ENCODE measurements around the gene ACSM3.
A peak's percentile ranks its signal among the peaks of the same experiment; 100 is the strongest.
"Not testable (repeated sequence)": the region's sequence is repeated elsewhere in the genome, so short reads cannot be mapped to it uniquely, and the experiment has no call there.

Gene ACSM3

DNA sequence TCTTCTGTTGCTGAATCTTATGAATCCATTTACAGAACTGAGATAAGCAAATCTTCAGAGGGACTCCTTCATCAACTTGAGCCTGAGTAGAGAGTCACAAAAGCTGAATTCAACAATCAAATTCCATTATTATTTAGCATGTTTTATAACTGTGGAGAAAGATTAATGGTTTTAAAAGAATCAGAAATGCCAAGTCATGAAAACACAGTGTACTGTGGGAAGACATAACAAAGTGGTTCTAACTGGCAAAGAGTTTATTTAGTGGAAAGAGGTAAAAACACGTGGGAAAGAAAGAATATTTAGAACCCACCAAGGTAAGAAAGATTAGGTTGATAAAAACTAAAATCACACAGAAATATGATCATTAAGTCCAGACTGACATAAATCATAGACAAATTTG lies 37.5 kb downstream of the ACSM3 start:
- H4K20me1 ChIP-seq (ENCODE audit: insufficient read depth), result no peaks in the 10 kb centered on the region
- no peak overlapping the region for H3K27ac ChIP-seq
- no peaks in the 10 kb centered on the region for H3K4me1 ChIP-seq (ENCODE audit: low read depth, poor library complexity, severe bottlenecking)
- H3K79me2 ChIP-seq (ENCODE audit: insufficient read depth, low read depth), result no peaks in the 10 kb centered on the region
- no peak overlapping the region for H3K4me2 ChIP-seq
- no peak overlapping the region for H2AFZ ChIP-seq (ENCODE audit: low read depth)
- no peaks in the 10 kb centered on the region for H3K27me3 ChIP-seq (ENCODE audit: insufficient read depth, low read depth)
- no peaks in the 10 kb centered on the region for H3K36me3 ChIP-seq (ENCODE audit: insufficient read depth)
- H3K4me3 ChIP-seq (IDR thresholded peaks at IDR 0.05; ENCODE audit: insufficient read depth, low read depth, low read length), result no peak overlapping the region
- TF ChIP-seq, protein P1, sequence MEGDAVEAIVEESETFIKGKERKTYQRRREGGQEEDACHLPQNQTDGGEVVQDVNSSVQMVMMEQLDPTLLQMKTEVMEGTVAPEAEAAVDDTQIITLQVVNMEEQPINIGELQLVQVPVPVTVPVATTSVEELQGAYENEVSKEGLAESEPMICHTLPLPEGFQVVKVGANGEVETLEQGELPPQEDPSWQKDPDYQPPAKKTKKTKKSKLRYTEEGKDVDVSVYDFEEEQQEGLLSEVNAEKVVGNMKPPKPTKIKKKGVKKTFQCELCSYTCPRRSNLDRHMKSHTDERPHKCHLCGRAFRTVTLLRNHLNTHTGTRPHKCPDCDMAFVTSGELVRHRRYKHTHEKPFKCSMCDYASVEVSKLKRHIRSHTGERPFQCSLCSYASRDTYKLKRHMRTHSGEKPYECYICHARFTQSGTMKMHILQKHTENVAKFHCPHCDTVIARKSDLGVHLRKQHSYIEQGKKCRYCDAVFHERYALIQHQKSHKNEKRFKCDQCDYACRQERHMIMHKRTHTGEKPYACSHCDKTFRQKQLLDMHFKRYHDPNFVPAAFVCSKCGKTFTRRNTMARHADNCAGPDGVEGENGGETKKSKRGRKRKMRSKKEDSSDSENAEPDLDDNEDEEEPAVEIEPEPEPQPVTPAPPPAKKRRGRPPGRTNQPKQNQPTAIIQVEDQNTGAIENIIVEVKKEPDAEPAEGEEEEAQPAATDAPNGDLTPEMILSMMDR (conservative IDR thresholded peaks at IDR 0.05; ENCODE audit: low read depth, low read length), result no peak
- H3K9ac ChIP-seq, result no peak overlapping the region

DNA sequence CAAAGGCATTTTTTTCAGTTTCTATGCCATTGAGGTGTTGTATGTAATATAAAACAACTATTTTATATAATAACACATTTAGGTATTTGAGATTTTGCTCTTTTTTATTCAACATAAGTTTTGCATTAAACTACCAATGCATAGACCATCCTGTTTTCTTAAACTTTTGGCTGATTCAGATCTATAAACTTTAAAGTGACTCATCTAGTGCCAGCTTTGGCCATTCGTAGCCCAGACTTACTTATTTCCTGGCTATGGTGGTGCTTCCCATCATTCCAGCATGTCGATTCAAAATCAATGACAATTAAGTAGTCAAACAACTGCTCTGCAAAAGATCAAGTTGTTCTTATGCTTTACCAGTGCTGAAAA lies 39.4 kb downstream of the ACSM3 start:
- Histone ChIP-seq H4K20me1 (ENCODE audit: insufficient read depth) (no peaks in the 10 kb centered on the region), H3K27ac (no peak overlapping the region), H3K36me3 (ENCODE audit: insufficient read depth) (no peaks in the 10 kb centered on the region), H3K9ac (no peak overlapping the region), H3K4me3 (IDR thresholded peaks at IDR 0.05; ENCODE audit: insufficient read depth, low read depth, low read length) (no peak overlapping the region), H2AFZ (ENCODE audit: low read depth) (no peak overlapping the region), H3K4me1 (ENCODE audit: low read depth, poor library complexity, severe bottlenecking) (peaks cover 6% of the 10 kb centered on the region), H3K79me2 (ENCODE audit: insufficient read depth, low read depth) (no peaks in the 10 kb centered on the region; the same call in 1 of the 2 replicates), H3K27me3 (ENCODE audit: insufficient read depth, low read depth) (no peaks in the 10 kb centered on the region), H3K4me2 (no peak overlapping the region)
- TF ChIP-seq, protein P1 (conservative IDR thresholded peaks at IDR 0.05; ENCODE audit: low read depth, low read length), result no peak

DNA sequence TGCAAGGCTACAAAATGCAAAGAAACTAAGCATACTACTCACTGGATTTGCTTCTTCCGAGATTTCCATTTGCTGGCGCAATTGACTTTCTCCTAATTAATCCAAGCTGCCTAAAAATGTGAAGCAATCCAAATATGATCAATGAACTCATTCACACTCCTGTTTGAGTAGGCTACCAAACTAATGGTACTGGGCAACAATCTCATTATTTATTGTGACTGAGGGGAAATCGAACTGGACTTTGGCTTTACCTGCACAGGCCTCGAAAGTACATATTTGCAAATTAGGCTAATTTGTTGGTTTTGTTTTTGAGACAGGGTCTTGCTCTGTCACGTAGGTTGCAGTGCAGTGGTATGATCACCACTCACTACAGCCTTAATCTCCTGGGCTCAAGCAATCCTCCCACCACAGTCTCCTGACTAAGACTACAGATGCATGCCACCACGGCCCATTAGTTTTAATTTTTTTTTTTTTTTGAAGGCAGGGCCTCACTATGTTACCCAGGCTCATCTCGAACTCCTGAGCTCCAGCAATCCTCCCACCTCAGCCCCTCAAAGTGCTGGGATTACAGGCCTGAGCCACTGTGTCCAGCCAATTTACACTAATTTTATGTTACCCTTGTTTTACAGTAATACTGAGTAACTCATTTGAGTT lies 39.9 kb downstream of the ACSM3 start:
- H3K9ac ChIP-seq, result no peak overlapping the region
- peaks cover 8% of the 10 kb centered on the region for H3K4me1 ChIP-seq (ENCODE audit: low read depth, poor library complexity, severe bottlenecking)
- TF ChIP-seq, protein P1 (conservative IDR thresholded peaks at IDR 0.05; ENCODE audit: low read depth, low read length), result no peak
- H3K79me2 ChIP-seq (ENCODE audit: insufficient read depth, low read depth), result no peaks in the 10 kb centered on the region; the same call in 1 of the 2 replicates
- no peaks in the 10 kb centered on the region for H3K27me3 ChIP-seq (ENCODE audit: insufficient read depth, low read depth)
- H3K36me3 ChIP-seq (ENCODE audit: insufficient read depth), result no peaks in the 10 kb centered on the region
- no peak overlapping the region for H2AFZ ChIP-seq (ENCODE audit: low read depth)
- no peak overlapping the region for H3K4me2 ChIP-seq
- no peak overlapping the region for H3K4me3 ChIP-seq (IDR thresholded peaks at IDR 0.05; ENCODE audit: insufficient read depth, low read depth, low read length)
- no peaks in the 10 kb centered on the region for H4K20me1 ChIP-seq (ENCODE audit: insufficient read depth)
- H3K27ac ChIP-seq, result no peak overlapping the region

DNA sequence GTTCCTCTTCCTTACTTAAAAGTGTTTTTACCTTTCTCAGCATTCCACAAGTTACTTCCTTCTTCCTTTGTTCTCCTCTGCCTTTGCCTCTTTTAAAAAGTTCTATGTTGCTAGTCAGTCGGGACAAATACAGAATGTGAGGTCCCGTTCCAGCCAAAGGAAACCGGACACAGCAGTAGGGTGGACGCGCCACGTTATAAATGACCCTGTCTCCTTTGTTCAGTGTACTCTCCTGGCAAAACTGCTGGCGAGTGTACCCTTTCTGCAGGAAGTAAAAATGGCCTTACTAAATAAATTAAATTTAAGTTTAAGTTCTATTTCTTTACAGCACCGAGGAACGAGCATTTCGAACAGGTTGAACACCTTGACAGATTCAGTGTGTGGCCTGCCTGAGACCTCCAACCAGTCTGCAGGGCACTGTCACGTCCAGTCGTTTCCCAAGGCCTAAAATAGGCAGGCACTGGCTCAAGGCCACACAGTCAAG lies 41.9 kb downstream of the ACSM3 start:
- H3K9ac ChIP-seq, result peak overlapping the region; percentile 80; the same call in 1 of the 2 replicates
- not testable (repeated sequence) for H3K79me2 ChIP-seq (ENCODE audit: insufficient read depth, low read depth); H3K4me1 ChIP-seq (ENCODE audit: low read depth, poor library complexity, severe bottlenecking); H4K20me1 ChIP-seq (ENCODE audit: insufficient read depth); H3K36me3 ChIP-seq (ENCODE audit: insufficient read depth); H3K27me3 ChIP-seq (ENCODE audit: insufficient read depth, low read depth); H3K4me3 ChIP-seq (IDR thresholded peaks at IDR 0.05; ENCODE audit: insufficient read depth, low read depth, low read length)
- peak overlapping the region; percentile 74 for H3K27ac ChIP-seq
- H2AFZ ChIP-seq (ENCODE audit: low read depth), result peak overlapping the region; percentile 91
- peak overlapping the region; percentile 73 for H3K4me2 ChIP-seq

Measured in KMS-11 (cell line).